GM19239 (cell line): ENCODE results near the gene RALB.

Source experiments
- DNase-seq: peaks from one replicate; pipeline ENCODE4 v3.0.0; 2011; ENCODE audit warnings: low spot score; ENCODE audit not compliant: insufficient read length
- FAIRE-seq: peaks from 2 replicates; lab custom pipeline; 2011; peaks lifted over from hg19 to GRCh38; lab: Jason Lieb, UNC

RALB gene

DNA sequence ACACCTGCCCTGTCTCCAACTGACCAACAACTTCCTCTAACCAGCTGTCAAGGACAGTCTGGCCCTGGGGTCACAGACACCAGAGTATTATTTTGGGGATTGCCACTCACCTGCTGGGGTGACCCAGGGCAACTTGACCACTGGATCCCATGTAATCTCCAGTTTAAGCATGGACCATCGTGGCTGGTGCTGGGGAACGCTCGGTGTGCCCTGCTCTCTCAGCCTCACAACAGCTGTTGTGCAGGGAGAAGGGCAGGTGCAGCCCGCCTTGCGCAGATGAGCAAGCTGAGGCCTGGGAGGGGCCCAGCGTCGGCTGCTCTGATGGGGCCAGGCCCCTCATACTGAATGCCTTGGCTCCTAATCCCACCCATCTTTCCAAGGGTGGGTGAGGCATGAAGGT lies 72.3 kb downstream of the RALB start:
- FAIRE-seq (no peak), DNase-seq (no peak)

DNA sequence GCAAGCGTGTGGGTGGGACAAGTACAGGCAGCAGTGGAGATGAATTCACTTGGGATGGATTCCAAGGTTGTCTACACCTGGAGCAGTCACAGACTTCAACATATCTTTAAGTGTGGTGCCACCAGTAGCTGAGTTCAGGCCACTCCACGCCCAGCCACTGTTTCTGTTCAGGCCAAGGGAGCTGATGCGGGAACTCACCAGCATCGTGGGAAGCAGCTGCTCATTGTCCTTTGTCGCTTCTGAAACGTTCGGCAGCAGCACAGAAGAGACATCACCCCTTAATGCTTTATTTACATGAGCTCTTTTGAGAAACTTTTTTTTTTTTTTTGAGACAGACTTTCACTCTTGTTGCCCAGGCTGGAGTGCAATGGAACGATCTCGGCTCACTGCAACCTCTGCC lies 73.4 kb downstream of the RALB start:
- FAIRE-seq (no peak), DNase-seq (no peak)

DNA sequence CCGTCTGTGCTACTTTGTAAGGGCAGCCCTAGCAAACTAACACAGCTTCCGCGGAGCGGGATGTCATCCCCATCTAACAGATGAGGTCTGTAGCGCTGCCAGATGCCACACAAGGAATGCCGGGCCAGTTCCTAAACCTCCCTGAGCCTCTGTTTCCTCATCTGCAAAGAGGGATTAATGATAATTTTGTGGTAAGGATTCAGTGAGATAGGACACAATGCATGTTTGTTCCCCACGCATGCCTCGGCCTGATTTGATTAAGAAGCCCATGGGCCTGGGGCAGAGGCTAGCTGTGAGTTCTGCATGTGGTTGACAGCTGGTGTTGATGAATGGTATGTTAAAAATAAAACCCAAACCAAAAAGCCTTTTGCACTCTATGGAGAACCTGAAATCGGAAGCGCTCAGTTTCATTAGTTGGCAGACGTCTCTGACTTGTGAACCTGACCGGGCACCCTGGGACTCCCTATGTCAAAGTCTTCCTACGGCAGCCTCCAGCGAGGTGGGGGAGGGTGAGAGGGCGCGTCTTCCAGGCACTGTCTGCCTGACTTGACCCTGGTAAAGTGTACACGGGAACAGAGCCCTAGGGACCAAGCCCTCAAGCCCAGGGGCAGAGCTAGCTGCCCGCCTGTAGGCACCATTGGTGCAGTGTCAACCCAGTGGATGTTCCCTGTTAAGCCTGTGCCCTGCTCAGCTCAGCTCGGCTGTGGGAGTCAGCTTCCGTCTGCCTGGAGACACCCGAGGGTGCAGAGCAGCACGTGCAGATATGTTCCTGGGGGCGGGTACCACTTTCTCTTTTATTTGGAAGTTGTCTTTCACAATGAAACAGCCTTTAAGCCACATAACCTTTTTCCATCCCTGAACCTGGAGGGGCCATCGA lies 78.5 kb downstream of the RALB start:
- FAIRE-seq (no peak), DNase-seq (no peak)

DNA sequence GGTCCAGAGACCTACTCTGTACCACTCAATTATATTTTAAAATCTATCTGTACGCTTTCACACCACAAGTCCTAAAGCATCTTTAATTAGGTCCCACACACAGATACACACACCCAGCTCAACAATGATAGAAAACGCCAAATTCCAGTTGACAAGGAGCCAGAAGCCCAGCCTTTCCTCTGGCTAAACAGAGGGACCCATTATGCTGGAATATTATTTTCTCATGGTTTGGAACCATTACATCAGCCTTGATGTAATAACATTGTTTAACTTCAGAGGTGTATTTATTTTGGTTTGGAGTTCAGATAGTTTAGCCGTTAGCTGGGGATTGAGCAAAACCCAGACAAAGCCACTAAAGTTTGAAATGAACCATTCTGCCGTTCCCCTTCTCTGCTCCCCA lies 79.3 kb downstream of the RALB start:
- FAIRE-seq (no peak), DNase-seq (no peak)

DNA sequence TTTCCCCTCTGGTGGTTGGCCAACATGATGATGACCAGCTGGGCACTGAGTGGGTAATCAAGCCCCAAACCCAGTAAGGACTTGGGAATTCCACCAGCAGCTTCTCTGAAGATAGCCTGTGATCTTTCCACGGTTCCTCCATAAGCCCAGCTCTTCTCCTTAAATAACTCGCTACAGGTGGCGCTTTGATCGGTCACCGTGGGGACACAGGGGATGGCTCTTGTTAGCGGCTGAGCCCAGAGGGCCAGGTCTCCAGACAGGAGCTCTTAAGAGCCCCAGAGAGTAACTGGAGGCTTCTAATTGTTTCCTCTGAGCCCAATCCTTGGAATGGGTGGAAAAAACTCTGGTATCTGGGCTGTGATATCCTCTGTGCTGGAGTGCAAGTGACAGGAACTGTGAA lies 79.7 kb downstream of the RALB start:
- no peak for FAIRE-seq
- DNase-seq: no peak

DNA sequence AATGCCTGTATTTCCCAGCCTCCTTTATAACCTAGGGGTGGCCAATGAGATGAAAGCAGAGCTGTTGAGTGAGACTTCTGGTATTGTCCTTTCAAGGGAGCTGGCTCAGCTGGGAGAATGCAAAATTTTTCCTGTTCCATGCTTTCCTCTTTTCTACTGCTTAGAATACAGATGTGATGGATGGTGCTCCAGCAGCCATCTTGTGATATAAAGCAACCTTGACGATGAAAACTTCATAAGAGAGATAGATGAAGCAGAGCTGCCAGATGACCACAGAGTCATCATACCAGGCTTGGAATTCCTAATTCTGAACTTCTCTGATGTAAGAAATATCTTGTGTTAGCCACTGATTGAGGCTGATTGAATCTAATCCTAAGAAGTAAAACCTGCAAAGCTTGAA lies 81.4 kb downstream of the RALB start:
- FAIRE-seq: no peak
- DNase-seq: no peak

DNA sequence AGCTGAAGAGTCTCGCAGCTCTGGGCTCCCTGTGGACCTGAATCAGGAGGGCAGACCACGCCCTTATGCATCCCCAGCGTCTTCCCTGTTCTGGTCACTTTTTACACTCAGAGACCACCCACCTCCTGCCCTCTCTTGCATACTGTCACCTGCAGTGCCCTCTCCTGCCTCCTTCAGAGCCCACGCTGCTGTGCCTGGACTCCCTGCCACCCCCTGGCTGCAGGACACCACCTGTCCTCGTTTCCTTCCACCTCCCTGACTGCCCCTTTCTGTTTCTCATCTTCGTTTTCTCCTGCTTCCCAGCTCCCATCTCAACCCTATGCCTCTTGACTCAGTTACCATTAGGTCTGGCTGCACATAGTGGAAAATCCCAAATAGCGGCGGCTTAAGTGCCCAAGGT lies 84.1 kb downstream of the RALB start:
- FAIRE-seq (no peak), DNase-seq (no peak)

DNA sequence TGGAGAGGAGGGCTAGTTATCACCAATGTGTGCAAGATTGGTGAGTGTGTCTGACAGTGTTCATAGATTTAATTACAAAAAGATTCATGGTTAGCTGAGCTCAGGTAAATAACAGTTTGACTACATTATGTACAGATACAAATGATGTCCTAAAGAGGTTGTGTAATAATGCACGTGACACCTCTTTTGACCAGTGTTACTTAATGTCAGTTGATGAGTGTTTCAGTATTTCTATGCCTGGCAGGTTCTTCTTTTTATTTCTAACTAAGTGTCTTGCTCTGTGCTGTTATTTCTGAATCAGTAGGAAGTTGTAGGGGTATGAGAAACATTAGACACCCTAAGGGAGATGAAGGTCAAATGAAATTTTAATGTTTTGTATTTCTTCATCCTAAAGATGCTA lies 85.4 kb downstream of the RALB start:
- no peak for FAIRE-seq
- no peak for DNase-seq

DNA sequence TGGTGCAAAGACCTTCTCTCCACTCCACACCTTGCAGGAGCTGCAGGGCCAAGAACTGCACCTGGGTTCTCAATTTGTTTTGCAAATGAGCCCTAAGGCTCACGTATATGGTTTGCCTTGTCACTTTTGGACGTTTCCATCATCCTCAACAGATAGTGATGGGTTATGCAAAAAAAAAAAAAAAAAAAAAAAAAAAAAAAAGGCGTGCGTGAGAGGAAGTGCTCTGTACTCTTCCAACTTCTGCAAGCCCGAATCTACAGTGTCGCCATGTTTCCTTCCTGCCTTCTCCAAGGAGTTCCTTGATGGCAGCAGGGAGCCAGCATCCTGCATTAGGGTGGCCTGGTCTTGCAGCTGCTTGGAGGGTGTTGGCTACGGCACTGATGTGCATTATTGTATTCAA lies 89.3 kb downstream of the RALB start:
- no peak for DNase-seq
- FAIRE-seq: no peak

DNA sequence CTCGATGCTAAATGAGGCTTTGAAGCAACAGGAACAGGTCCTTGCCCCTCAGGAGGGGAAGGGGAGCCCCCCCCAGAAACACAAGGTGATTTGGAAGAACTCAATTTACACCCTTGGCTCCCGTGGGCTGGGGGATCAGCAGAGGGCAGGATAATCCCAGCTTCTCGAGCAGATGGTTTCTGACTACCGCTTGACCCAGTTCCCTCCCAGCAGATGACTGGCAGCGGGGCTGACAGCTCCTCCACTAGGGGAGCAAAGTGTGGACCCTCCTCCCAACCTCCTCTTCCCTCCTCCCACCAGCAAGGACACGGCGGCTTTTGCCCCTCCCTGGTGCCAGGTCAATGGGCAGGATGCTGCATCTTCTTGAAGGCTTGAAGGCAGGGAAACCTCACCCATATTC lies 89.8 kb downstream of the RALB start:
- FAIRE-seq (no peak), DNase-seq (no peak)

DNA sequence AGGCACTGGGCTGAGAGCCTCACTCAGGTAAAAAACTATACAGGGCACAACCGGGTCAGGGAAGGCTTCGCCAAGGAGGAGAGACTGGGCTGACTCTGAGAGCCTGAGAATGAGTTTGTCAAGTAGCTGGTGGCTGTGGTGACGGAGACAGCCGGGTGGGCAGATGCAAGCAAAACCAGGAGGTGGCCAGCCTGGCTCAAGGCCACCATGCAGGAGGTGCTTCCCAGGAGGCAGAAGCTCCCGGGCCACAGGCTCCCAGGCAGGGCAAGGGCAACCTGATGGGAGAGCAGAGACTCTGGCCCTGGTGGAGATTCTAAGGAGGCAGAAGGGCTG lies 90.4 kb downstream of the RALB start:
- DNase-seq (no peak), FAIRE-seq (no peak)

DNA sequence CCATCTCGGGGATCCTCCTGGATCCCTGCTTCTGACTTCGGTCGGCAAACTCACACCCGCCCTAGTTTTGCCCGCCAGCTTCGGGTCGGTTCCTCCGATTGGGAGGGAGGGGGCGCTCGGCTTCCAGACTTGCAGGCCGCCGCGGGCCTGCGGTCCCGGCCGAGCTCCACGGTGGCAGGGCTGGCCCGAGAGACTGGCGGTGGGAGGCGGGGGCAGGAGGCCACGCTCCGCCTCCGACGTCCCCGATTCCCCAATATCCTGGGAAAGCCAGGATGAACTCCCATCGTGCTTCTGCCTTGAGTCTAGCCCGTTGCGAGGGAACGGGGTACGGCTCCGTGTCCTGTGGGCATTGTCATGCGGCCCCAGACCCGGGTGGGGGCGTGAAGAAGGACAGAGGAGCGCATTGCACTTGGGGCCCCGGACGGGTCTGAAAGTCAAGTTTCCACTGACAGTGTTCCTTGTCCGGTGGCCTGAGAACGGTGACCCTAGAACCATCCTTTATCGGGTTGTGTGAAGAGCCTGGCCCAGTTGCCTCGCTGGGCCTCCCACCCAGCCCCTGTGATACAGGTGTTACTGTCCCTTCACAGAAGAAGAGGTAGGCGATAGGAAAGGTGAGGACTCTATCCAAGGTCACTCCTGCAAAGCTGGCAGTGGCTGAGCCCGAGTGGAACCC lies 90.9 kb downstream of the RALB start:
- FAIRE-seq: peak; percentile 35
- DNase-seq: peak; percentile 73
